PC-9 (cell line): ENCODE results near the gene PLPPR1.

ENCODE experiments used
- EZH2 ChIP-seq: fragments of 200-600 bp; sonication (generic); IDR thresholded peaks from 2 replicates; pipeline ENCODE4 v1.8.0; 2017; ENCODE audit warnings: antibody characterized with exemption, low read depth
- TF ChIP-seq, protein P1 (sequence below): fragments of 200-600 bp; sonication (generic); conservative IDR thresholded peaks from 2 replicates; pipeline ENCODE4 v1.6.1; 2017; ENCODE audit warnings: mixed run types, antibody characterized with exemption, mild to moderate bottlenecking, moderate library complexity

DNA sequence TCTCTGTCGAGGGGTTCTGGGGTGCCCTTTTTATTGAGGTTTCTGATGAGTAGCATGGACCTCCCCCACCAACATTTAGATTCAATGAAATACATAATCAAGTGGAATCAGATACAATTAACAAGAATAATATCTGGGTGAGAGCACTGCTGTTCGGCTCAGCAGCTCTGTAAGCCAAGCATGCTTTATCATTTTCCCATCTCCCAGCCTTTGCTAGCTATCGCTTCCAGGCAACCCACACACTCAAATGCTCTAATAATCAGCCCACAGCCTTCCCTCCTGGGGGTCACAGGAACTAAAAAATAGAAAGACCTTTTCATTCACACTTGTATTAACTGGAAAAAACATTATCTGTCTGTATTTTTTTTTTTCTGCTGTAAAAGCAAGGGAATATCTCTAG is 8.9 kb downstream of the PLPPR1 start:
- TF ChIP-seq, protein P1, sequence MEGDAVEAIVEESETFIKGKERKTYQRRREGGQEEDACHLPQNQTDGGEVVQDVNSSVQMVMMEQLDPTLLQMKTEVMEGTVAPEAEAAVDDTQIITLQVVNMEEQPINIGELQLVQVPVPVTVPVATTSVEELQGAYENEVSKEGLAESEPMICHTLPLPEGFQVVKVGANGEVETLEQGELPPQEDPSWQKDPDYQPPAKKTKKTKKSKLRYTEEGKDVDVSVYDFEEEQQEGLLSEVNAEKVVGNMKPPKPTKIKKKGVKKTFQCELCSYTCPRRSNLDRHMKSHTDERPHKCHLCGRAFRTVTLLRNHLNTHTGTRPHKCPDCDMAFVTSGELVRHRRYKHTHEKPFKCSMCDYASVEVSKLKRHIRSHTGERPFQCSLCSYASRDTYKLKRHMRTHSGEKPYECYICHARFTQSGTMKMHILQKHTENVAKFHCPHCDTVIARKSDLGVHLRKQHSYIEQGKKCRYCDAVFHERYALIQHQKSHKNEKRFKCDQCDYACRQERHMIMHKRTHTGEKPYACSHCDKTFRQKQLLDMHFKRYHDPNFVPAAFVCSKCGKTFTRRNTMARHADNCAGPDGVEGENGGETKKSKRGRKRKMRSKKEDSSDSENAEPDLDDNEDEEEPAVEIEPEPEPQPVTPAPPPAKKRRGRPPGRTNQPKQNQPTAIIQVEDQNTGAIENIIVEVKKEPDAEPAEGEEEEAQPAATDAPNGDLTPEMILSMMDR, result no peak
- TF ChIP-seq EZH2, result no peak
